T follicular helper cell (primary cell): ENCODE measurements around the gene GLI2.

Experiments
- DNase-seq: peaks from one replicate; pipeline ENCODE4 v3.0.0-alpha.2; 2020; ENCODE audit warnings: low read depth

The GLI2 gene

DNA sequence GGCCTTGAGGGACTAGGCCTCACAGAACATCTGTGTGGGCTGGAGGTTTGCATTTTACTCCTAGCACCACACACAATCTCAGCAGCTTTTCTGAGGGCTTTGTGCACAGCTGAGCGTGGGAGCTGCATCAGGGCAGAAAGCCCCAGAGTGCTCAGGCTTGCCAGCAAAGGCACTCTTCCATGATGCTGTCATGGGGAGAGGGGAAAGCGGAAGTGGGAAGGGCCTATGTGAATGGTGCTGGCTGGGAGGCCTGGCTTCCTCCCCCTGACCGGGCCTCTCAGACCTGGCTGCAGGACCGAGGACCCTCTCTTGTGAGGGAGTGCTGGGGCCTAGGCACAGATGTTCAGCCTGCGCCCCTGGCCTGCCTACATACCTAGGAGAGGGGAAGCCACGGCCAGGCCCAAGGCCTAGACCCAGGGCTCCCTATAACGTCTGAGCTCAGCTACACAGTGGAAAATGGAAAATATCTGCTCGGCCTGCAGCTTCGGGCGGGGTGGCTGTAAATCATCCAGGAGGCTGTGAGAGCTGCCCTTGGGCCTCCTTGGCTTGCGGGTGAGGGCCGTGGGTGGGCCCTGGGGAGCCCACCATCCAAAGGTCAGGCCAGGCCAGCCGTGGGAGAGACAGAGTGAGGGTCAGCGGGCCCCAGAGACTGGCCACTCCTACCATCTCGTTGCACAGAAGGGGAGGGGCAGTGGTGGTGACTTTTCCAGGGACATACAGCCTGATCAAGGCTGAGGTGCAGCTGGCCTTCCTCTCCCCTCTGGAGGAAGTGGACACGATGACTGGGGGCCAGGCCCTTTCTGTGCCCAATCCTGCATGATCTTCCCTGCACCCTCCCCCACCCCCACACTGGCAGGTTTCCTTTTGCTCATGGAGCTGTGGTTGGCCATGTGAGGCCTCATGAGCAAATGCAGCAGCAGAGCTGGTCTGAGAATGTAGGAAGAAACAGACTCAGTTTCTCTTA is 22.8 kb downstream of the GLI2 start:
- no peak for DNase-seq

GRCh38 chr2:120759543-120760331 is 24.1 kb downstream of the GLI2 start:
- DNase-seq = no peak

DNA sequence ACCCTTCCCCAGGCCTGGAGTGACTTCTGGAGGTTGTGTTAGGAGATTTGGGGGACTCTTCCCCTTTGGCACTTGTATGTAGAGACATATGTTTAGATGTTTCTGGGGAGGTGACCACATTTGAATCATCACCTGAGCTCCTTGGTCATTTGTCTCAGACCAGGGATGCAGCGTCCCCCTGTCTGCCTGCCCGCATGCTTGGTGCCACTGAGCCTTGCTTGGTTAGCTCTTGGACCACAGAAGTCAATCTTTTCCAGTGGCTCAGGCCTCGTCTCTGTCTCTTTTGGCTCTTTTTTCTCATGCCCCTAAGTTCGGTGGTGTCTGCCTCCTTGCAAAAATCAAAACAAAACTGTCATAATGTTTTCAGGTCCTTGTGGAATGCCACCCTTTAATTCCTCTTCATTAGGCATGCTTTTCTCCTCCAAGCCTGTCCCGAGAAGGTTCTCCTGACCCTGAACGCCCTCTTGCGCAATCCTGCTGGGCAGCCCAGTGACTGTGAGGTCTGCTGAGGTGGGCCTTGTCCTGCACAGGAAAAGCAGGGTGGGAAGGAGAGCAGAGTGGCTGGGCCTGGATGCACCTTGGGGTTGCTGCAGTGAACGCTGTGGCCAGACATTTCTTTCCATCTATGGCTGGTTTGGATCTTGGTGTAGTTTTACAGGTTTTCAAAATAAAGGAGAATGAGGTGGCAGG is 24.9 kb downstream of the GLI2 start:
- no peak for DNase-seq

DNA sequence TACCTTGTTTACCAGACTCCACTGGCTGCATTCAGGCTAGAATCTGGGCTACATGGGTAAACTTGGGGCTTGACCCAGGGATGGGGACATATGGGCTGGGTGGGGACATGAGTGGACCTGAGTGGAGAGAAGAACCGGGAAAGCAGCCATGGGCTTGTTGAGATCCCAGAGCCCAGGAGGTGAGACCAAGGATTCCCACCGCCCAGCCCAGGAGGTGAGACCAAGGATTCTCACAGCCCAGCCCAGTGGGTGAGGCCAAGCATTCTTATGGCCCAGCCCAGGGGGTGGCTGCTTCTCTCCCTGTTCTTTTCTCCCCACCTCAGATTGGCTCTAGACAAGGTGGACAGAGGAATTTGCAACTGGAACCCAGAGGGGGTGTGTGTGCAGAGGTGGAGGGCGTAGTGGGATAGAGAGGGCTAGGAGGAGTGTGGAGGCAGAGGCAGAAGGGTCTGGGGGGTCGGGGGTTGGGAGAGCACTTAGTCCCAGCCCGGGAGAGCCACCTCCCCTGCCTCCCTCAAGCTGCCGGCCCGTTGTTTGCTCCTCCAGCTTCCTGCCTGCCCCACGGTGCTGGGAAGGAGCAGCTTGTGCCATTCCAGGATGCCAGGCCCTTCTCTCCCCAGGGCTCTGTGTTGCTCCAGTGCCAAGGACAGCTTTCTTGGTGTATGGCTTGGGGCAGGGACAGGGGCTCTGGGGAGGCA is 25.6 kb downstream of the GLI2 start:
- no peak for DNase-seq

GRCh38 chr2:120761911-120762310 is 26.2 kb downstream of the GLI2 start:
- no peak for DNase-seq

DNA sequence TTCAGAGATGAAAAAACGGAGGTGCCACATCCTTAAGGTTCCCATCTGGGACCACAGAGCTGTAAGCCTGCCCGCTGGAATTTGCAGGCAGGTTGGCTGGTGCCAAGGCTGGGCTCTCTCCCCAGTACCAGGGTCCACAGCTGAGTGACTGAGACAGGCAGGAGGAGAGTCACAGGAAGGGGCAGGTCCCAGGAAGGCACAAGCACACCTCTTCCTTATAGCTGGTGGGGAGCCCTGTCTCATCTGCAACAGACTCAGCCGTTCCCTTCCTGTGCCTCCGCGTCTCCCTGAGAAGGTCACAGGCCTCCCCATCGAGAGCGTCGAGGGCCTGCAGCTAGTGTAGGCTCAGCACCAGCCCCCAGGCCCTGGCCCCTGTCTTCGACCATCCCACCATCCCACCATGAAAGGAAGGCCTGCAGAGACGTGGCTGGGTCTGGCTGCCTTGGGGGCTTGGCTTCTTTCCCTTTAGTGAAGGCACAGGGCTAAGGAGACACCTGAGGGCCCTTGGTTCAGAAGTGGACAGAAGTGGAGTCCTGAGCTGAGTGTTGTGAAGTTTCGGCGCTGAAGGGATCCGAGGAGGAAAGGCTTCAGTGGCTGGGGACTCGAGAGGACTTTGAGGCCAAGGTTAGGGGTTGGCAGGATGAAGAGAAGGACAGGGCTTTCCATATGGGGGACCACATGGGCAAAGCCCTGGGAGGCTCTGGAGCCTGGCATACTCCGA is 26.8 kb downstream of the GLI2 start:
- no peak for DNase-seq

GRCh38 chr2:120763508-120763907 is 27.8 kb downstream of the GLI2 start:
- DNase-seq = no peak

DNA sequence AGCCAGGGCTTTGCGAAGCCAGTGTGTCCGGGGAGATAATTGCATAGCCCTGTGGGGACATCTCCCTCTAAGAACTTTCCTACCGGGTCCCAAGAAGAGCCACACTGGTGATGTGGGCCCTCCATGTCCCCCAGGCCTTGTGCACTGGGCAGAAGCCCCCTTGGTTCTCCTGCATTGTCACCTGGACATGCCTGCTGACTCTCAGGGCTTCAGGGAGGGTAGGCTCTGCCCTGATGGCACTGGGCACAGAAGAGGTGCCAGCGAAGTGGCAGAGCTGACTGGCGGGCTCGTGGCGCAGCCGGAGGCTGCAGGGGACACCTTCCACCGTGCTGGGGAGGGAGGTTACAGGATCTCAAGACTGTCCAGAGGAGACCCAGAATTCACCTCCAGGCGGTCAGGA is 28.3 kb downstream of the GLI2 start:
- DNase-seq = no peak

DNA sequence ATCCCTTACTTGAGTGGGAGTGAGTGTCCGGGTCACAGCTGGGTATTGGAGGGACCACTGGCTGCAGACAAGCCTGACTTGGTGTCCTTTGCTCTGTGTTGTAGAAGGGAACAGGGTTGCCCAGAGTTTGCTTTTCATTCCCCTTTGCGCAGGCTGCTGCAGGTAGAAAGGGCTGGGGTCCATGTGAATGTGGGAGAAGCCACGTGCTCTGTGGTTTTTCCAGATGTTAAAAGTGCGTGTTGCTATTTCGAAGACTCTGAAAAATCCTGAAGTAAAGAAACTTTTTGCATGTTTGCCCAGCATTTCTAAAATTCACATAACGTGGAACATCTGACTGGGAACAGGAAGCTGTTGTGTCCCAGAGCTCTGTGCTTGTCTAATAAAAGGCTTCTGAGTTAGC is 28.8 kb downstream of the GLI2 start:
- no peak for DNase-seq

- no peak for DNase-seq
Measured at GRCh38 chr2:120764991-120765677, 29.5 kb downstream of the GLI2 start.

DNA sequence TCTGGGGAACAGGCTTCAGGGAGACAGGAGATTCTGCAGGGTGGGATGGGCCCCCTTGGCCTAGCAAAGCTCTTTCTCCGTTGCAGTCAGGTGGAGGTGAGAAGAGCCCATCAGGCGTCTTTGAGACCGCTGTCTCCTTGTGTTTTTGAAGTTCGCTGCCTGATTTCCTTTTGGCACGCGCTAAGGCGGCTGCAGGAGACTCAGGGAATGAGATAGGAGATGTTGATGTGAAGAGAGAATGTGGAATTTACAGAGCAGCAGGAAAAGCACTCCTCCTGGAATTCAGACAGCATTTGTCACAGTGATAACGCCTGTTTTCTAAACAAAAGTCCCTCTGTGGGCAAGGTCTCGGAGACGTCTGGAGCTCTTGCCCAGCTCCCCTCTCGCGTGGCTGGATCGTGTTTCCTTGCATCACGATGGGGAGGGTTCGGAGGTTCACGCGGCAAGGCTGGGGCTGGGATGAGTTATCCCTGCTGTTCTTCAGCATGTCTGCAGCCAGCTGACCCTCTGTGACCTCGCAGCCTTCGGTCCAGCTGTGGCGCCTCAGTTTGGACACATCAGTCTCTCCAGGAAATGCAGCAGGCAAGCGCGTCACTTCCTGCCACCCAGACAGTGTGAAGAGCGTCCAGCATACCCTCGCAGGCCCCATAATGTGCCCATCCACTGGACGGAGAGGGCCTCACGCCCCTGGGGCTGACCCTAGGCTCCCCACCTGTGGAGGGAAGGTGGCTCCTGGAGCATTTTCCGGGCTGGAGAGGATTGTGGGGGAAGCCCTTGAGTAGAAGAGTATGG is 30.2 kb downstream of the GLI2 start:
- no peak for DNase-seq

GRCh38 chr2:120766470-120767351 is 31.0 kb downstream of the GLI2 start:
- no peak for DNase-seq

- no peak for DNase-seq
Measured at GRCh38 chr2:120767486-120768005, 31.9 kb downstream of the GLI2 start.

DNA sequence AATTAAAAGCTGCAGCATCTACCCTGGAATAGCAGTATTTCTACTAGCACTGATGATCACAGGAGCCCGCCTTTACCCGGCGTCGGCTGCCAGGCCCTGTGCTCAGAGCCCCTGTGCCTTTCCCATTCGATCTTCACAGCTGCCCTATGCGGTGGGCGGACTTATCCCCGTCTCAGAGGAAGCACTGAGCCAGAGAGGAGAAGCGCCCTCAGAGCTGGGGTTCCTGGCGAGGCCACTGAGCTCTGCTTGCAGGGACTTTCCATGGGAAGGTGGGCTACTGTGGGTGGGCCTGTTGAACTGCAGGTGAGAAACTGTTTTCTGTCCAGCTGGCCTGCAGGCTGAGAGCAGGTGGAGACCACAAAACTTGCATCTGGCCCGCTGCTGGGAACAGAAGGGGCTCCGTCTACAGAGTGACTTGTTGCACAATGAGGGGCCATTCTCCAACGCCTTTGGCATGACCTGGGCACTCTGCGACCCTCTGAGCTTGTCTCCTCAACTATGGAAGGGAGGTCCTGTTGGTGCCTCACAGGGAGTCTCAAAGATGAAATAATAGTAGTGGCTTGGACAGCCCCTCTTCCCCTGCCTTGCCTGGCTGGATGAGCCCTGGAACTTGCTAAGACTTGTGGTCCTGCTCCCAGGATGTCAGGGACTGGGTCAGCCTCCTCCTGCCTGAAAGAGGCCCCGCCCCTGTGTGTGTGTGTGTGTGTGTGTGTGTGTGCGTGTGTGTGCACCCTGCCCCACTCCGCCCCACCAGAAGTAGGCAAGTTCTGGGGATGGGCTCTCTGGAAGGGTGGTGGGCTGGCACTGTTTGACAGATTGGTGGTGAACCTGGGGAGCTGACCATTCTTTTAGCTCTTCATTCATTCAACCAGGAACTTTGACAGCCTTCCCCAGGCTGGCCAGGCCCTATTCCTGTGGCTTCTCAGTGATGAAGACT is 32.7 kb downstream of the GLI2 start:
- DNase-seq = no peak

GRCh38 chr2:120769076-120769786 is 33.6 kb downstream of the GLI2 start:
- no peak for DNase-seq

DNA sequence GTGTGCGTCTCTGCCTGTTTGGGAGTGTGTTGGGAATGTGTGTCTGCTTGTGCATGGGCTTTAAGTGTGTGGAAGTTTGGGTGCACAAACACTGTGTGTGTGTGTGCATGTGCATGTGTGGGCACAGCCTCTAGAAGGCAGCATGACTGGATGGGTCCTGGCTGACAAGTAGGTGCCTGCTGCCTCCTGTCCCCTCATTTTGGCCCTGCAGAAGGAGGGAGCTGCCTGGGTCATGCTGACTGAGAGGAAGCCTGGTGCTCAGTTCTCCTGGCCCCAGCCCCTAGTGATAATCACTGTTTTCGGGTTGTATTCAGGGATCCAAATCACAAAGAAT is 34.1 kb downstream of the GLI2 start:
- DNase-seq = no peak

DNA sequence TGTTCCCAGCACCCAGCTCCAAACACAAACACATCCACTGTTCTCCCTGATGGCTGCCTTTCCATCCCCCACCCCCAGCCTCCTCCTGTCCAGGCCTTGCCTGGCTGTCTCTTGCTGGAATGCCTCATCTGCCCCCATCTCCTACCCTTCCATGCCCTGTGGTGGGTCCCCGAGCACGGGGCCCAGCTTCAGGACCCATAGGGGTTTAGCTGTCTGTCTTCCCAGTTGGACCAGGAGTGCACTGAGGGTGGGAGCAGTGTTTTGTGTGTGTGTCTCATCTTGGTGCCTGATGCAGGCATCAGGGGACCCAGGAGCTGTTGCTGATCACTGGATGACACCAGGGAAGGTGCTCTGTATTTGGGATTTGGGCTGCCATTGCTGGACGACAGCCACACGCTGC is 34.5 kb downstream of the GLI2 start:
- no peak for DNase-seq
